K562 (cell line): ENCODE measurements around the gene TMPRSS6. TPM values are rescaled to one million over a fixed set of nuclear protein-coding genes. Genes with fewer than 3 reads are reported as not detected.

ENCODE experiments used
- ATAC-seq: fragments of 200-7000 bp; cut with Tn5 transposase; 3 replicates; pipeline ENCODE4 v1.9.1; 2020; ENCODE audit warnings: moderate library complexity
- BruUV-seq: library from RNA; stranded (reverse); fragments of 400-500 nt; replicated peaks from 2 replicates; lab custom pipeline; 2021; lab: Mats Ljungman, UMichigan
- CTCF ChIA-PET: fragments of 300-600 bp; formaldehyde crosslinking; extraction: SDS; loops from one replicate; lab custom pipeline; 2021; ENCODE audit warnings: low intra/inter-chr PET ratio; lab: Yijun Ruan, JAX
- POLR2A ChIA-PET: fragments of 300-600, 350-650 bp; sonication (Branson Sonifier 250); formaldehyde crosslinking; extraction: SDS; loops from one replicate; lab custom pipeline; 2021; ENCODE audit warnings: antibody characterized with exemption, inconsistent platforms; lab: Yijun Ruan, JAX
- DNase-seq, 4 experiments: peaks; one replicate each; pipeline versions ENCODE4 v3.0.0 to v3.0.0-alpha.2; 2011 to 2018; ENCODE audit warnings: low spot score in 3 of 4, mixed read lengths in 3 of 4; ENCODE audit errors: extremely low read depth in 1 of 4
- FAIRE-seq: peaks from 2 replicates; lab custom pipeline; 2011; peaks lifted over from hg19 to GRCh38; lab: Jason Lieb, UNC
- H2AFZ ChIP-seq: 2 replicates; pipeline ENCODE4 v1.6.0; 2011; ENCODE audit warnings: low read depth, low read length, control low read depth, inconsistent platforms
- H3K27ac ChIP-seq: fragments of 200-600 bp; 3 replicates; pipeline ENCODE4 v1.8.0; 2011; ENCODE audit warnings: low read depth, mild to moderate bottlenecking, control low read depth, inconsistent platforms, low read length, moderate library complexity, mixed read lengths; ENCODE audit errors: extremely low read depth
- H3K27me3 ChIP-seq, 2 experiments: fragments of 300-600 bp in 1 of 2; 2 replicates in 1 of 2; 3 replicates in 1 of 2; pipeline versions ENCODE4 v1.6.0 to v1.8.0; 2011; ENCODE audit warnings: inconsistent platforms in 2 of 2, low read length in 2 of 2, mild to moderate bottlenecking in 1 of 2, mixed read lengths in 1 of 2, moderate library complexity in 1 of 2; ENCODE audit not compliant: control insufficient read depth in 2 of 2, insufficient read depth in 2 of 2
- H3K36me3 ChIP-seq: fragments of 300-600 bp; 3 replicates; pipeline ENCODE4 v1.8.0; 2011; ENCODE audit warnings: mild to moderate bottlenecking, low read length, inconsistent platforms; ENCODE audit not compliant: control insufficient read depth, insufficient read depth
- H3K4me1 ChIP-seq, 2 experiments: fragments of 200-600 bp in 1 of 2; replicated peaks in 1 of 2; 2 replicates in 1 of 2; 3 replicates in 1 of 2; pipeline versions ENCODE4 v1.5.1 to v1.8.0; 2011; ENCODE audit warnings: inconsistent platforms in 2 of 2, low read length in 2 of 2, mild to moderate bottlenecking in 1 of 2, mixed read lengths in 1 of 2, moderate library complexity in 1 of 2; ENCODE audit not compliant: control insufficient read depth in 2 of 2, insufficient read depth in 2 of 2
- H3K4me2 ChIP-seq: 2 replicates; pipeline ENCODE4 v1.6.1; 2011; ENCODE audit warnings: low read length, control low read depth, inconsistent platforms, mixed read lengths; ENCODE audit not compliant: insufficient read depth
- H3K4me3 ChIP-seq: fragments of 200-600 bp; sonication (generic), shearing (Covaris generic); 2 replicates; pipeline ENCODE4 v1.5.1; 2016; ENCODE audit warnings: control low read depth, inconsistent platforms
- H3K79me2 ChIP-seq: fragments of 200-600 bp; 3 replicates; pipeline ENCODE4 v1.8.0; 2011; ENCODE audit warnings: low read length, inconsistent platforms; ENCODE audit not compliant: control insufficient read depth, insufficient read depth
- H3K9ac ChIP-seq, 2 experiments: 2 replicates each; pipeline versions ENCODE4 v1.6.0 to v1.6.1; 2011; ENCODE audit warnings: low read depth in 2 of 2, low read length in 2 of 2, control low read depth in 1 of 2, inconsistent platforms in 1 of 2, mild to moderate bottlenecking in 1 of 2, mixed read lengths in 1 of 2; ENCODE audit not compliant: insufficient read depth in 1 of 2
- H3K9me1 ChIP-seq: one replicate; pipeline ENCODE4 v1.6.0; 2011; ENCODE audit warnings: inconsistent platforms, mild to moderate bottlenecking, low read length, moderate library complexity; ENCODE audit not compliant: control insufficient read depth, insufficient read depth
- H3K9me3 ChIP-seq: replicated peaks from 2 replicates; pipeline ENCODE4 v1.5.1; 2011; ENCODE audit warnings: low read depth, low read length, inconsistent platforms; ENCODE audit not compliant: control insufficient read depth, insufficient read depth
- H4K20me1 ChIP-seq: replicated peaks from 2 replicates; pipeline ENCODE4 v1.6.1; 2011; ENCODE audit warnings: low read length, inconsistent platforms, mixed read lengths; ENCODE audit not compliant: control insufficient read depth, insufficient read depth
- C11orf30 ChIP-seq: fragments of 450-650 bp; IDR thresholded peaks from 2 replicates; pipeline ENCODE4 v1.6.1; 2016; ENCODE audit warnings: low read depth, mild to moderate bottlenecking
- CBFA2T3 ChIP-seq: fragments of 450-650 bp; IDR thresholded peaks from 2 replicates; pipeline ENCODE4 v1.6.1; 2017
- DPF2 ChIP-seq: fragments of 450-650 bp; IDR thresholded peaks from 2 replicates; pipeline ENCODE4 v1.6.1; 2016
- ESRRA ChIP-seq: fragments of 450-650 bp; IDR thresholded peaks from 2 replicates; pipeline ENCODE4 v1.6.1; 2014; ENCODE audit warnings: low read depth, mild to moderate bottlenecking, moderate library complexity, borderline replicate concordance
- HDAC2 ChIP-seq: fragments of 450-650 bp; IDR thresholded peaks from 2 replicates; pipeline ENCODE4 v1.6.1; 2016; ENCODE audit warnings: mild to moderate bottlenecking
- NFE2 ChIP-seq: IDR thresholded peaks from 2 replicates; pipeline ENCODE4 v1.6.1; 2014; ENCODE audit warnings: antibody characterized with exemption, low read depth
- NUFIP1 ChIP-seq: fragments of 450-650 bp; IDR thresholded peaks from 2 replicates; pipeline ENCODE4 v1.6.1; 2018; ENCODE audit not compliant: partially characterized antibody
- PHF20 ChIP-seq: fragments of 450-650 bp; IDR thresholded peaks from 2 replicates; pipeline ENCODE4 v1.6.1; 2018; ENCODE audit not compliant: partially characterized antibody
- POLR3A ChIP-seq: IDR thresholded peaks from 2 replicates; pipeline ENCODE4 v1.6.1; 2011; ENCODE audit warnings: borderline replicate concordance, mild to moderate bottlenecking, moderate library complexity; ENCODE audit not compliant: insufficient read length, insufficient read depth; ENCODE audit errors: extremely low read depth
- ZBTB33 ChIP-seq: sonication (generic); formaldehyde crosslinking; IDR thresholded peaks from 2 replicates; pipeline ENCODE4 v1.8.1; 2023; ENCODE audit warnings: mild to moderate bottlenecking, missing genetic modification reagents
- ZFPM2 ChIP-seq: fragments of 250-450 bp; sonication (Bioruptor Pico); IDR thresholded peaks from 2 replicates; pipeline ENCODE4 v1.5.1; 2022; ENCODE audit warnings: mild to moderate bottlenecking
- ZNF311 ChIP-seq: fragments of 250-450 bp; sonication (Bioruptor Pico); IDR thresholded peaks from 2 replicates; pipeline ENCODE4 v1.4.0; 2020; ENCODE audit warnings: mild to moderate bottlenecking, moderate library complexity
- ZNF639 ChIP-seq, 2 experiments: fragments of 200-800 bp in 1 of 2; sonication (Bioruptor generic) in 1 of 2; sonication (generic) in 1 of 2; formaldehyde crosslinking in 1 of 2; IDR thresholded peaks in 1 of 2; conservative IDR thresholded peaks in 1 of 2; 2 replicates each; pipeline versions ENCODE4 v1.5.0 to v1.6.1; 2016 to 2020; ENCODE audit warnings: missing compliant biosample characterization in 1 of 2, missing genetic modification characterization in 1 of 2, missing genetic modification reagents in 1 of 2
- WGBS: fragments of 100-300 bp; shearing (Covaris generic); methylation state at CpG from one replicate; pipeline ENCODE4 v1.1.6; 2016; ENCODE audit warnings: low coverage, mixed read lengths; ENCODE audit not compliant: insufficient coverage; ENCODE audit errors: missing lambda C conversion rate; 5-methylcytosine and 5-hydroxymethylcytosine counted together
- in situ Hi-C: fragments of 300-500 bp; cut with MboI; formaldehyde crosslinking; loops from 4 replicates; pipeline ENCODE4 v1.15.0; 2018; ENCODE audit warnings: inconsistent platforms, mixed read lengths
- intact Hi-C: fragments of 100-400 bp; cut with micrococcal nuclease; formaldehyde crosslinking; loops from 2 replicates; pipeline ENCODE4 v1.14.2; 2022
- polyA plus RNA-seq, 8 experiments: library from polyadenylated mRNA; depleted of rRNA in 4 of 8; stranded (reverse) in 5 of 8; unstranded in 3 of 8; fragments of >200 nt; fragmentation: Nextera tagmentation in 2 of 8; fragmentation: Illumina TruSeq in 1 of 8; extraction: Ambion mirVana in 2 of 8; extraction: Trizol in 1 of 8; gene quantifications; 2 replicates each; pipeline versions ENCODE4 v1.2.1 to v1.2.3, GENCODE V29; 2011 to 2014; ENCODE audit warnings: inconsistent platforms in 1 of 8, missing spikeins in 1 of 8
- total RNA-seq, 7 experiments: library from RNA; depleted of rRNA in 6 of 7; stranded (reverse); fragments of >200 nt in 6 of 7; fragmentation: Illumina TruSeq in 2 of 7; extraction: Trizol in 2 of 7; gene quantifications; 2 replicates each; pipeline versions ENCODE4 v1.2.1 to v1.2.3, GENCODE V29; 2011 to 2021; ENCODE audit warnings: low replicate concordance in 1 of 7
- TF ChIP-seq, protein P1 (sequence below): sonication (generic); formaldehyde crosslinking; IDR thresholded peaks from 2 replicates; pipeline ENCODE4 v1.8.1; 2022; ENCODE audit warnings: missing genetic modification reagents
- TF ChIP-seq, protein P2 (sequence below): sonication (generic); formaldehyde crosslinking; IDR thresholded peaks from 2 replicates; pipeline ENCODE4 v1.8.1; 2022; ENCODE audit warnings: missing genetic modification reagents

TMPRSS6 gene
- total and polyA plus RNA-seq, 9 of the 15 experiments (the other 6 are each of a cell fraction or from before 2014, with no cell fraction given): 0.03 TPM; not detected in 8

DNA sequence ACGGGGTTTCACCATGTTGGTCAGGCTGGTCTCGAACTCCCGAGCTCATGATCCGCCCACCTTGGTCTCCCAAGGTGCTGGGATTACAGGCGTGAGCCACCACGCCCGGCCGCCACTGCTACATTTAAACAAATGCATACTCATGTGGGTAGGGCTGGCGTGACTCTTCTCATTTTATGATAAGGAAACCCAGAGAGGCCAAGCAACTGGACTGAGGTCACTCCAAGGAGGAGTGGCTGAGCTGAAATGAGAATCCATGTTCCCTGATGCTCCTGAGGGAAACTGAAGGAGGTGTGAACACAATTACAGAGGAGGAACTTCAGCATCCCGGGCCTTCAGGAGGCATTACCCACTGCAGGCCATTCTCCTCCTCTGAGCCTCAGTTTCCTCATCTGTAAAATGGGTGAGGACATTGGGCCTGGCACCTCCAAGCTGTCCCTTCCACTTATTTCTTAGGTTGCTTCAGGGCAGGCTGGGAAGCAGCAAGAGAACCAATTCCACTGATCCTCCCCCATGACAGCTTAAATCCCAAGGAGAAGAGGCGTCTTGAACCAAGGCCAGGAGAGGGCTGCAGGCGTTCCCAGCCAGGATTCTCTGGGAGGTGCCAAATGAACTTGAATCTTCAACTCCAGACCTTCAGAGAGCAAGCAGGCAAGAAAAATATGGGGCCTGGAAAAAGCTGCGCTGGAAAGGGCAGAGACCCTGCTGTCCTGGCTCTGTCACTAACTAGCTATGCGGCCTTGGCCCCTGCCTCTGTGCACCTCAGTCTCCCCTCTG, 93.2 kb downstream of the TMPRSS6 start:
- Histone ChIP-seq H3K27me3 (no peaks in the 10 kb centered on the region), H3K27ac (peak overlapping the region; percentile 31), H3K9me3 (no peaks in the 10 kb centered on the region), H3K4me2 (peak overlapping the region; percentile 18; the same call in 1 of the 2 replicates), H3K4me1 (peaks cover 29 to 46% of the 10 kb centered on the region in 2 experiments; a peak in 4 of 5 replicates), H2AFZ (no peak overlapping the region), H3K9me1 (peaks cover 2% of the 10 kb centered on the region), H3K36me3 (peaks cover 21% of the 10 kb centered on the region; the same call in 2 of the 3 replicates), H3K4me3 (no peak overlapping the region), H3K9ac (no peak overlapping the region; a peak in 1 of 4 replicates), H3K79me2 (peaks cover 38% of the 10 kb centered on the region), H4K20me1 (peaks cover 6% of the 10 kb centered on the region)
- CTCF ChIA-PET: interaction anchor here (0.8 kb wide), 1 partner anchor 39 kb away, joined by 3 read pairs; no protein-coding TSS in a partner anchor
- BruUV-seq: no TSS peak
- in situ Hi-C loops: no loop called here
- 44% methylated on average over 11 of the region's 14 CpGs for WGBS
- intact Hi-C loops: no loop called here
- POLR2A ChIA-PET: interaction anchor here (0.7 kb wide), 1 partner anchor 18 kb away, joined by 3 read pairs; no protein-coding TSS in a partner anchor
- peak; percentile 81 for FAIRE-seq
- DNase-seq: peak in 2 of 4 experiments; percentile 50 to 77
- ATAC-seq: peak; percentile 51
- TF ChIP-seq POLR3A (peak; percentile 57), ZNF639 (CRISPR knock-in tag; conservative IDR thresholded peaks at IDR 0.05 in 1 of 2, IDR thresholded peaks at IDR 0.05 in 1 of 2) (no peak), ESRRA (peak; percentile 55; the same call in 1 of the 2 replicates), PHF20 (peak; percentile 37), DPF2 (0 out of 2 replicates have a peak, but pooled peaks have one; percentile 30), NFE2 (peak; percentile 47; the same call in 1 of the 2 replicates), ZNF311 (CRISPR knock-in tag) (no peak), CBFA2T3 (0 out of 2 replicates have a peak, but pooled peaks have one; percentile 18), ZBTB33 (CRISPR knock-in tag) (0 out of 2 replicates have a peak, but pooled peaks have one; percentile 35), HDAC2 (0 out of 2 replicates have a peak, but pooled peaks have one; percentile 73), ZFPM2 (CRISPR knock-in tag) (no peak), C11orf30 (peak; percentile 52), NUFIP1 (no peak)
- TF ChIP-seq, protein P1, sequence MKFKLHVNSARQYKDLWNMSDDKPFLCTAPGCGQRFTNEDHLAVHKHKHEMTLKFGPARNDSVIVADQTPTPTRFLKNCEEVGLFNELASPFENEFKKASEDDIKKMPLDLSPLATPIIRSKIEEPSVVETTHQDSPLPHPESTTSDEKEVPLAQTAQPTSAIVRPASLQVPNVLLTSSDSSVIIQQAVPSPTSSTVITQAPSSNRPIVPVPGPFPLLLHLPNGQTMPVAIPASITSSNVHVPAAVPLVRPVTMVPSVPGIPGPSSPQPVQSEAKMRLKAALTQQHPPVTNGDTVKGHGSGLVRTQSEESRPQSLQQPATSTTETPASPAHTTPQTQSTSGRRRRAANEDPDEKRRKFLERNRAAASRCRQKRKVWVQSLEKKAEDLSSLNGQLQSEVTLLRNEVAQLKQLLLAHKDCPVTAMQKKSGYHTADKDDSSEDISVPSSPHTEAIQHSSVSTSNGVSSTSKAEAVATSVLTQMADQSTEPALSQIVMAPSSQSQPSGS (CRISPR knock-in tag): no peak
- TF ChIP-seq, protein P2, sequence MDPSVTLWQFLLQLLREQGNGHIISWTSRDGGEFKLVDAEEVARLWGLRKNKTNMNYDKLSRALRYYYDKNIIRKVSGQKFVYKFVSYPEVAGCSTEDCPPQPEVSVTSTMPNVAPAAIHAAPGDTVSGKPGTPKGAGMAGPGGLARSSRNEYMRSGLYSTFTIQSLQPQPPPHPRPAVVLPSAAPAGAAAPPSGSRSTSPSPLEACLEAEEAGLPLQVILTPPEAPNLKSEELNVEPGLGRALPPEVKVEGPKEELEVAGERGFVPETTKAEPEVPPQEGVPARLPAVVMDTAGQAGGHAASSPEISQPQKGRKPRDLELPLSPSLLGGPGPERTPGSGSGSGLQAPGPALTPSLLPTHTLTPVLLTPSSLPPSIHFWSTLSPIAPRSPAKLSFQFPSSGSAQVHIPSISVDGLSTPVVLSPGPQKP (CRISPR knock-in tag): no peak
